Thymus (tissue), 11 donors: ENCODE results near the gene LRRC72. TPM values are rescaled to one million over a fixed set of nuclear protein-coding genes. Genes with fewer than 3 reads are reported as not detected.
"Not testable (repeated sequence)": the region's sequence is repeated elsewhere in the genome, so short reads cannot be mapped to it uniquely, and the experiment has no call there.

Experiments used
- DNase-seq, 9 donors: peaks; one replicate each; pipeline ENCODE4 v3.0.0-alpha.2; 2013; ENCODE audit warnings: low spot score in 9 of 9, low read depth in 6 of 9, missing footprints in 1 of 9
- H3K27ac ChIP-seq, 2 donors: one replicate each; pipeline ENCODE4 v1.5.1; 2013; ENCODE audit warnings: control low read depth in 1 of 2, low read depth in 1 of 2, low read length in 1 of 2, mild to moderate bottlenecking in 1 of 2, moderate library complexity in 1 of 2
- H3K27me3 ChIP-seq, 2 donors: one replicate each; pipeline ENCODE4 v1.5.1; 2013; ENCODE audit warnings: low read length in 1 of 2; ENCODE audit not compliant: control insufficient read depth in 2 of 2, insufficient read depth in 1 of 2
- H3K36me3 ChIP-seq, 2 donors: one replicate each; pipeline ENCODE4 v1.5.1; 2013; ENCODE audit warnings: low read length in 1 of 2, mild to moderate bottlenecking in 1 of 2, moderate library complexity in 1 of 2; ENCODE audit not compliant: control insufficient read depth in 2 of 2, insufficient read depth in 2 of 2
- H3K4me1 ChIP-seq, 2 donors: one replicate each; pipeline ENCODE4 v1.5.1; 2013; ENCODE audit warnings: low read length in 2 of 2; ENCODE audit not compliant: control insufficient read depth in 2 of 2, insufficient read depth in 2 of 2
- H3K4me3 ChIP-seq, 2 donors: one replicate each; pipeline ENCODE4 v1.5.1; 2013; ENCODE audit warnings: low read length in 2 of 2, control low read depth in 1 of 2, mild to moderate bottlenecking in 1 of 2
- H3K9me3 ChIP-seq, 2 donors: one replicate each; pipeline ENCODE4 v1.5.1; 2013; ENCODE audit warnings: low read length in 1 of 2, mild to moderate bottlenecking in 1 of 2; ENCODE audit not compliant: control insufficient read depth in 2 of 2, insufficient read depth in 1 of 2
- WGBS: extraction: QIAGEN DNeasy Blood & Tissue Kit; methylation state at CpG from one replicate; pipeline ENCODE4 v1.1.7; 2013; 5-methylcytosine and 5-hydroxymethylcytosine counted together
- polyA plus RNA-seq: library from polyadenylated mRNA; stranded (reverse); fragments of 200-250 nt; gene quantifications from one replicate; pipeline ENCODE4 v1.2.3, GENCODE V29; 2013
- total RNA-seq: library from RNA; stranded (reverse); fragments of 120-200 nt; gene quantifications from one replicate; pipeline ENCODE4 v1.2.4, GENCODE V29; 2013
- donor health status: healthy.

LRRC72 gene
- total and polyA plus RNA-seq, 2 donors, result not detected

DNA sequence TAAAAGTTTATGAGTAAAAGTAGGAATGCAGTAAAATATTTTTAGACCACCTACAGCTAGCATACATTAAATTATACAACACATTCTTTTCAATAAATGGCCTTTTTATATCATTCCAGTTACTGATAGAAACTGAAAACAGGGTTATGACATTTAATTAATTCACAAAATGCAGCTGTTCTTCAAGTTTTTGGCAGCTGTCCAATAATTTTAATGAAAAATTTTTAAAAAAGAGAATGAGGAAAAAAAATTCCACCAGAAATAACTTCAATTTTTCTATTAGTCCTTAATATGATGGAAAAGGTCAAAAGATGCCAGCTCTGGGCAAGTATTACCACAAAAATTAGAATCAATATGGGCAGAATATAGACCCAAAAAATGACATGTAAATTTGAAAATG is 11.9 kb upstream of the LRRC72 start:
- no peaks in the 10 kb centered on the region for H3K36me3 ChIP-seq
- H3K27ac ChIP-seq, result no peak overlapping the region
- no peaks in the 10 kb centered on the region for H3K9me3 ChIP-seq
- H3K4me3 ChIP-seq, result no peak overlapping the region
- H3K4me1 ChIP-seq, result no peaks in the 10 kb centered on the region
- no peak for DNase-seq
- H3K27me3 ChIP-seq, result no peaks in the 10 kb centered on the region

DNA sequence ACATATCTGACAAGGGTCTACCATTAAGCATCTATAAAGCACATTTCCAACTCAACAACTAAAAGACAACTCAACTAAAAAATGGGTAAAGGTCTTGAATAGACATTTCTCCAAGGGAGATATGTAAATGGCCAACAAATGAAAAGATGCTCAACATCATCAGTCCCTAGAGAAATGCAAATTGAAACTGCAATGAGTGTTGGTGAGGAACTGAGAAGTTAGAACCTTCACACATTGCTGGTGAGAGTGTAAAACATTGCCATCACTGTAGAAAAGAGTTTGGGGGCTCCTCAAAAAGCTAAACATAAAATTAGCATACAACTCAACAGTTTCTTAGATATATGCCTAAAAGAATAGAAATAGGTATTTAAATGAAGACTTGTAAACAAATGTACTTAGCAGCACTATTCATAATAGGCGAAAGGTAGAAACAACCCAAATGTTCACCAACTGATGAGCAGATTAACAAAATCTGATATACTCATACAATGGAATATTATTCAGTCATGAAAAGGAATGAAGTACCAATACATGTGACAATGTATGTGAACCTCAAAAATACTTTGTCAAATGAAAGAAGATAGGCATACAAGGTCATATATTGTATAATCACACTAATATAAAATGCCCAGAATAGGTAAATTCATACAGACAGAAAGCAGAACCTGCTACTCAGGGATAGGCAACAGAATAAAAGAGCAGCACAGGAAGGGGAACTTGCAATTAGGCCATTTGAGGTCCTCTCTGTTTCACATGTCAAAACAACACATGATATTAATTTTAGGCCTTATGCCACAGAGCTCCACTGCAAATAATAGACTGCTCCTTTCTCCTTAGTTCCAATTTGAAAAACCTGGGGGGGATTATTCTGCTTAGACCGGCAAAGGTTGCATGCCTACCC is 10.6 kb upstream of the LRRC72 start:
- Histone ChIP-seq H3K27ac (no peak overlapping the region), H3K27me3 (no peaks in the 10 kb centered on the region), H3K9me3 (no peaks in the 10 kb centered on the region), H3K4me3 (no peak overlapping the region), H3K4me1 (no peaks in the 10 kb centered on the region), H3K36me3 (no peaks in the 10 kb centered on the region)
- no peak for DNase-seq
- WGBS, result 96% methylated on average over 2 of the region's 2 CpGs

DNA sequence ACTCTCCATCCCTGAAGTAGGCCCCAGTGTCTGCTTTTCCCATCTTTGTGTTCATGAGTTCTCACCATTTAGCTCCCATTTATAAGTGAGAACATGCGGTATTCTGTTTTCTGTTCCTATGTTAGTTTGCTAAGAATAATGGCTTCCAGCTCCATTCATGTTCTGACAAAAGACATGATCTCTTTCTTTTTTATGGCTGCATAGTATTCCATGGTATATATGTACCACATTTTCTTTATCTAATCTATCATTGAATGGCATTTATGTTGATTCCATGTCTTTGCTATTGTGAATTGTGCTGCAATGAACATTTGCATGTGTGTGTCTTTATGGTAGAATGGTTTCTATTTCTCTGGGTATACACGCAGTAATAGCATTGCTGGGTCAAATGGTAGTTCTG is 6.6 kb upstream of the LRRC72 start:
- H3K4me1 ChIP-seq, H3K4me3 ChIP-seq, DNase-seq, H3K36me3 ChIP-seq, H3K27ac ChIP-seq, H3K9me3 ChIP-seq, H3K27me3 ChIP-seq: not testable (repeated sequence)
- 97% methylated on average over 2 of the region's 2 CpGs for WGBS

DNA sequence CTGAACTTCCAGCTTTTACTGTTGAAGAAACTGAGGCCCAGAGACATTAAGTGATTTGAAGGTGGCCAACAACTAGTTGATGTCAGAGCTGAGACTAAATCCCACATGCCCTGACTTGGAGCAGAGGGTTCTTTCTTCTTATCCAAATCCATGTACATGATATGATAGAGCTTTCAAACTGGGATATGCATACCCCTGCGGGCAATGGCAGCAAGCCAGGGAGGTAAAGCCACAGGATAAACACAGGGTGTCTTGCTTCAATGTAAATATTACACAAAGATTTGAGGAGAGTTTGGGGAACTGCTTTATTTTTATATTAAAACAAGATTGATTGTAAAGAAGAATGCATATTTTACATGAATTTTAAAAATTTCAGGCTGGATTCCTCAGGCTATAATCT is 2.3 kb upstream of the LRRC72 start:
- Histone ChIP-seq H3K27ac (no peak overlapping the region), H3K9me3 (no peaks in the 10 kb centered on the region), H3K4me3 (no peak overlapping the region), H3K4me1 (no peaks in the 10 kb centered on the region), H3K36me3 (no peaks in the 10 kb centered on the region), H3K27me3 (no peaks in the 10 kb centered on the region)
- DNase-seq, result no peak
- WGBS, result 93% methylated on average over 1 of the region's 1 CpG

DNA sequence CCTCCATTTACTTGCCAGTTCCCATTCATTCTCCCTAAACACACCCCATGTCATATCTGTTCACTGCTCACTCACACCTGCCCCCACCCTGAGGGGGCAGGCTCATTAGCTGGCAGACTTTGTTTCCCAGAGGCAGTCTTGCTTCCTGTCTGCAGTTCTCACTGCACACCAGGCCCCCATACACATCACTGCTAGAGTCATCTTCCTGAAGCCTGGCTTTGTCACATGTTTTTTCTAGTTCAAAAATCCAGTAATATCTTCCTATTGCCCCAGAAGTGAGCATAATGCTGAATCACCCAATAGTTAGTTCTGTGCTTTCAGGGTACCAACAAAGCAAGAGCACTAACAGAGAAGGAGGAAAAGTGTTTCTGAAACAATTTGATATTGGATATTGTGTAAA is 1.9 kb downstream of the LRRC72 start:
- Histone ChIP-seq H3K27me3 (no peaks in the 10 kb centered on the region), H3K36me3 (no peaks in the 10 kb centered on the region), H3K9me3 (no peaks in the 10 kb centered on the region), H3K27ac (no peak overlapping the region), H3K4me1 (no peaks in the 10 kb centered on the region), H3K4me3 (no peak overlapping the region)
- DNase-seq, result no peak

DNA sequence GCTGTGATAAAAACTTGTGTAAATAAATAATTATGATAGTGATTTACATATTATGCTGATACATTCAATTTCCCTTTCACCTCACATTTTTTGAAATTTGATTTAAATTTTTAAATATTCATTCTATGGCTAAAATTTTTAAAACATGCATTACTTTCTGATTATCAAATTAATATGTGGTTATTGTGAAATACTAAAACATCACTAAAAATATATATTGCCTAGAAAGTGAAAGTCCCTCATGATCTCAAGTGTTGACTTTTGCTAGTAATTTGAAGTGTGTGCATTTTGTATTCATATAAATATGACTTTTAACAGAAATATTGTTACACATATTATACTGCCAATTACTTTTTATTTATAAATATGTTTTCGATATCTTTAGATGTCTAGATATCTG is 3.1 kb downstream of the LRRC72 start:
- Histone ChIP-seq H3K4me1 (no peaks in the 10 kb centered on the region), H3K27me3 (no peaks in the 10 kb centered on the region), H3K27ac (no peak overlapping the region), H3K4me3 (no peak overlapping the region), H3K9me3 (no peaks in the 10 kb centered on the region), H3K36me3 (no peaks in the 10 kb centered on the region)
- DNase-seq, result no peak
- 94% methylated on average over 1 of the region's 1 CpG for WGBS

DNA sequence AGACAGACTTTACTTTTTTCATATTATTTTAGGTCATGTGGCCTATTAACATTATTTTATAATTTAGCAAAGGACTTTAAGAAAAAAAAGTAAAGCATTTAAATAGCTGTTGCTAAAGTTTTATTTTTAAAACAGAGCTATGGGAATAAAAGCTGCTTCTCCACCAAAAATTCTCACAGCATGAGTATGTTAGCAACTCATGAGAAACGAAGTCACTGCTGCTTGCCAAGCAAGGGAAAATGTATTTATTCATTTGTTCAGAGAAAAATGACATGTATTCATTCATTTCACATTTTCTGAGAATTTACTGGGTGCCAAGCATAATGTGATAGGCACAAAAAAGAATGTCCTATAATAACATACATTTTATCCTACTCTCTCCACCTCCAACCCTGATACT is 5.1 kb downstream of the LRRC72 start:
- no peak for DNase-seq
- H3K27ac ChIP-seq, result no peak overlapping the region
- H3K4me3 ChIP-seq, result no peak overlapping the region
- WGBS, result 76% methylated on average over 1 of the region's 1 CpG
- no peaks in the 10 kb centered on the region for H3K36me3 ChIP-seq
- H3K27me3 ChIP-seq, result no peaks in the 10 kb centered on the region
- H3K9me3 ChIP-seq, result no peaks in the 10 kb centered on the region
- H3K4me1 ChIP-seq, result no peaks in the 10 kb centered on the region

DNA sequence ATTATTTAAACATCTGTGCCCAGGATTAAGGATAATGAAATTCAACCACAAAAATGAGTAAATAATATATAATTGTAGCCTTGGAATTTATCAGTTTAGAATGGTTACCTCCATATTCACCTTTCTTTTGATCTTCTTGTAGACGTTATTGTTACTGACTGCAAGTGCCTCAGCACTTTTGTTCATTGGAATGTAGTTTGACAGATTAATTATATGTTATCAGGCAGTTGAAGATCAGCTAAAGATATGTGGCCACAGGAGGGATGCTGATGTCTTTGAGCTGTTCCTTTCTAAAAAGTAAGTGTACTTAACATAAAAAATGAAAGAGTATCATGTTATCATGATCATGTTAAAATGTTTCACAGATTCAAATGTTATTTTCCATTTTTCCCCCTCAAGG is 5.6 kb downstream of the LRRC72 start:
- Histone ChIP-seq H3K27ac (no peak overlapping the region), H3K27me3 (no peaks in the 10 kb centered on the region), H3K4me3 (no peak overlapping the region), H3K9me3 (no peaks in the 10 kb centered on the region), H3K4me1 (no peaks in the 10 kb centered on the region), H3K36me3 (no peaks in the 10 kb centered on the region)
- 95% methylated on average over 1 of the region's 1 CpG for WGBS
- DNase-seq, result no peak

GRCh38 chr7:16535500-16535899 is 8.9 kb downstream of the LRRC72 start:
- Histone ChIP-seq H3K4me3 (no peak overlapping the region), H3K36me3 (no peaks in the 10 kb centered on the region), H3K27ac (no peak overlapping the region), H3K9me3 (no peaks in the 10 kb centered on the region), H3K4me1 (no peaks in the 10 kb centered on the region), H3K27me3 (no peaks in the 10 kb centered on the region)
- DNase-seq, result no peak
- WGBS, result 96% methylated on average over 2 of the region's 2 CpGs
